ENCODE results near the gene VPS41. TPM values are rescaled to one million over a fixed set of nuclear protein-coding genes. Genes with fewer than 3 reads are reported as not detected.

Gene VPS41
- total RNA-seq, 1 donor from 2014 or later, result 95.5 TPM

- Mint-ChIP-seq H3K9me3 (no peaks in the 10 kb centered on the region), H3K36me3 (peaks cover 39% of the 10 kb centered on the region), H3K27ac (no peak overlapping the region), H3K4me3 (no peak overlapping the region), H3K27me3 (no peaks in the 10 kb centered on the region), H3K4me1 (ENCODE audit: unreplicated experiment) (no peaks in the 10 kb centered on the region)
- TF ChIP-seq CTCF (conservative IDR thresholded peaks at IDR 0.05), result no peak
- DNase-seq (ENCODE audit: extremely low spot score, unreplicated experiment), result no peak
These were observed 165.1 kb downstream of the VPS41 start for GRCh38 chr7:38743899-38744298.

GRCh38 chr7:38740041-38740440 is 168.9 kb downstream of the VPS41 start:
- no peaks in the 10 kb centered on the region for H3K9me3 Mint-ChIP-seq
- H3K36me3 Mint-ChIP-seq, result peaks cover 31% of the 10 kb centered on the region
- no peak overlapping the region for H3K27ac Mint-ChIP-seq
- H3K4me3 Mint-ChIP-seq, result no peak overlapping the region
- H3K4me1 Mint-ChIP-seq (ENCODE audit: unreplicated experiment), result no peaks in the 10 kb centered on the region
- TF ChIP-seq CTCF (conservative IDR thresholded peaks at IDR 0.05), result no peak
- no peak for DNase-seq (ENCODE audit: extremely low spot score, unreplicated experiment)
- no peaks in the 10 kb centered on the region for H3K27me3 Mint-ChIP-seq

- DNase-seq (ENCODE audit: extremely low spot score, unreplicated experiment), result no peak
- no peak for TF ChIP-seq CTCF (conservative IDR thresholded peaks at IDR 0.05)
- Mint-ChIP-seq H3K27me3 (no peaks in the 10 kb centered on the region), H3K4me3 (no peak overlapping the region), H3K27ac (no peak overlapping the region), H3K4me1 (ENCODE audit: unreplicated experiment) (no peaks in the 10 kb centered on the region), H3K36me3 (peaks cover 17% of the 10 kb centered on the region), H3K9me3 (peaks cover 4% of the 10 kb centered on the region)
These were observed 172.9 kb downstream of the VPS41 start for GRCh38 chr7:38736138-38736537.

- TF ChIP-seq CTCF (conservative IDR thresholded peaks at IDR 0.05), result no peak
- no peaks in the 10 kb centered on the region for H3K27me3 Mint-ChIP-seq
- H3K36me3 Mint-ChIP-seq, result peaks cover 17% of the 10 kb centered on the region
- DNase-seq (ENCODE audit: extremely low spot score, unreplicated experiment), result no peak
- H3K9me3 Mint-ChIP-seq, result peaks cover 4% of the 10 kb centered on the region
- no peak overlapping the region for H3K27ac Mint-ChIP-seq
- H3K4me1 Mint-ChIP-seq (ENCODE audit: unreplicated experiment), result no peaks in the 10 kb centered on the region
- no peak overlapping the region for H3K4me3 Mint-ChIP-seq
These were observed 177.8 kb downstream of the VPS41 start for GRCh38 chr7:38731215-38731614.

- peaks cover 9% of the 10 kb centered on the region for H3K36me3 Mint-ChIP-seq
- H3K9me3 Mint-ChIP-seq, result no peaks in the 10 kb centered on the region
- no peaks in the 10 kb centered on the region for H3K27me3 Mint-ChIP-seq
- DNase-seq (ENCODE audit: extremely low spot score, unreplicated experiment), result no peak
- no peak overlapping the region for H3K27ac Mint-ChIP-seq
- H3K4me1 Mint-ChIP-seq (ENCODE audit: unreplicated experiment), result no peaks in the 10 kb centered on the region
- H3K4me3 Mint-ChIP-seq, result no peak overlapping the region
- no peak for TF ChIP-seq CTCF (conservative IDR thresholded peaks at IDR 0.05)
These were observed 180.8 kb downstream of the VPS41 start for GRCh38 chr7:38728145-38728544.

Measured in type B pancreatic cell (in vitro differentiated cells).